ENCODE data around the gene FBXO8. TPM values are rescaled to one million over a fixed set of nuclear protein-coding genes. Genes with fewer than 3 reads are reported as not detected.

Gene FBXO8, protein sequence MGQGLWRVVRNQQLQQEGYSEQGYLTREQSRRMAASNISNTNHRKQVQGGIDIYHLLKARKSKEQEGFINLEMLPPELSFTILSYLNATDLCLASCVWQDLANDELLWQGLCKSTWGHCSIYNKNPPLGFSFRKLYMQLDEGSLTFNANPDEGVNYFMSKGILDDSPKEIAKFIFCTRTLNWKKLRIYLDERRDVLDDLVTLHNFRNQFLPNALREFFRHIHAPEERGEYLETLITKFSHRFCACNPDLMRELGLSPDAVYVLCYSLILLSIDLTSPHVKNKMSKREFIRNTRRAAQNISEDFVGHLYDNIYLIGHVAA
- total RNA-seq, result 10 to 100 TPM in 1 of 2 donors, 1 to 10 TPM in 1; 6.4 to 12.4 TPM

DNA sequence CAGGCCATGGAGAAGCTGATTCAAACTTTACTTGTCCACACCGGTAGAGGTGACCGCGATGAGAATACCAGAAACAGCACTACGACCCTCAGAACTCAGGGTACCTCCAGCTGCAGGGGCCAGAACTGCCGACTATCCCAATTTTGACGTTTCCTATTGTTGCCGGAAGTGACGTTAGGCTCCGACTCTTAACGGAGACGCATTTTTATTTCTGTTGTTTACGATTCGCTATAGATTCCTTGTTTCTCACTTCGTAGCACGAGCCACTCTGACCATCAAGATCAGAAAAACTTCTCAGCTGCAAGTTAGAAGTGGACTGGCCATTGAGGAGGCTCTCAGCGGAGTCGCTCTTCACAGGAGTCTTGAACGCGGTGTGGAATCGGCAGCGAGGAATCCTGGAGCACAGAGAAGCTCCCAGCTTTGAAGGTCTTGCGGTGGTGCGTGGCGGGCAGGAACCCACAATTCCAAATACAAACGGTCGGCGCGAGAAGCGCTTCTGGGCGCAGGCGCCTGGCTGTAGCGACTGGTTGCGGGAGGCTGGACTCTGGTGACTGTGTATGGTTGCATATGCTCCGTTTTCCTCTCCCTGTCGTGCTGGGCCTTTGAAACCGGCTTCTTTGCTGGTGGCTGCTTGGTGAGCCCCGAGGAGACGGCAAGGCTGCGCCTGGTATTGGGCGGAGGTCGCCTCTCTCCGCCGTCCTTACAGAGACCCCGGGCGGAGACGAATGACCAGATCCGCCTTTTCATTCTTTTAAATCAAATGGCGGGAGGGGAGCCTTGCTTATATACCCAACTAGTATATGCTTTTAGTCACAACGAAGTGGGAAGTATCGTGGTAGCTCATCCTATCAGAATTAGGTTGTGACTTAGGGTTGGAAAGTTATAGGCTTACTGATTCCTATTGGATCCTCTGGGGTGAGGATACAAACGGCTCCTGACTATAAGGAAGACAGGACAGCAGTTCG, at the start of gene FBXO8, which contains the start of gene CEP44:
FBXO8 (minus strand) TSS at position 161 of the 965 bp plus-strand sequence. CDS start 20,575 bp downstream, outside the sequence.
CEP44 (plus strand) TSS at position 405 of the 965 bp plus-strand sequence. CDS start 15,211 bp downstream, outside the sequence.
- ATAC-seq (peak; percentile 65 to 73), DNase-seq (ENCODE audit: low spot score in 2 of 2) (peak; percentile 56 to 70)
- peaks cover 11 to 30% of the 10 kb centered on the region in 2 donors for H3K36me3 Mint-ChIP-seq
- peak within 1 kb of the TSS; percentile 97 to 98 for H3K27ac Mint-ChIP-seq
- peaks cover 0 to 3% of the 10 kb centered on the region in 2 donors for H3K9me3 Mint-ChIP-seq

DNA sequence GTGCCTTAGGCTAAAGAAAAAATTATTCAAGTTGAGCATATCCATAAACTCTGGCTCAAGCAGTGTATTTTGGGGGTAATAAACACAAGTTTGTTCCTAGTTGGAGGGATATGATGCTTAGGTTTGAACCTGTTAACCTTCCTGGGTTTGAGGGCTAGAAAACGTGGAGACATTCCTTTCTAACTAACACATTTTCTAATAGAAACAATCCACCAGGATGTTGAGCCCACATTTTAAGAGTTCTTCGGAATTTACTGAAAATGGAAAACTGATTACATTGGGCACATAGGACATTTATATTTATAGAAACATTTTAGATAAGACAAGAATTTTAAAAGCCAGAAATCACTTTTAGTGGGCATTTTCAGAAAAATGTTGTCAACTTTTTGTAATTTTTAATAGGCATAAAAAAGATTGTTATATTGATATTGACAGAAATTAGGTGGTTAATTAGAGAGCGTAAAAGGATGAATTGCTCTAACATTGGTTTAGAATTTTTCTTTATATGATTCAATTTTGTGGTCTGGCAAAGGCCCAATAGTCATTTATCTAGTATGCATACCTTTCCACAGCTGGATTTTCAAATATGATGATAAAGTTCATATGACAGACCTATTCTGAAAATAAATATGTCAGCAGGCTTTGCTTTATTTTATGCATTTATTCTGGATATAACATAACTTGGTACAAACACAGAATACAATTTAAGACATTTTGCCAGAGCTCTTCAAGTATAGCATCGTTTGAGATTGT, 49.5 kb upstream of the FBXO8 start:
- Mint-ChIP-seq H3K27ac (no peak overlapping the region), H3K9me3 (no peaks in the 10 kb centered on the region)
- no peak for ATAC-seq

DNA sequence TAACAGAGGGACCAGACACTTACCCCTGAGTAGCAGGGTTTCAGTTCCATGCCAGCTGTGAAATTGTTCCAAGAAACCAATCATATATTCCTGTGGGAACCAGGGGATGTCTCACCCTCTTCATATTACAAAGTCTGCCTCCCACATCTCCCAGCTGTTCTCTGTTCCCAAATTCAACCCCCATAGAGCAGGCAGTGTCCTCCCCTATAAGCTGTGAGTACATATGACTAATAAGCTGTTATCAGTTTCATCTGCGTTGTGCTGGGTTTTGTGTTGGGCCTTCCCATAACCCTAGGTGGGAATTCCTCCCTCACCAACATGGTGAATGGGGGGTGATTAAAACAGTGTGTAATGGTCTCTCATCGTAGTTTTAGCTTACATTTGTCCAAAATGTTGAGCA, 41.3 kb upstream of the FBXO8 start:
- Mint-ChIP-seq H3K36me3 (no peaks in the 10 kb centered on the region), H3K9me3 (no peaks in the 10 kb centered on the region)
- ATAC-seq, result no peak

More for the DNA sequence above, 49.5 kb upstream of the FBXO8 start:
- no peaks in the 10 kb centered on the region for H3K36me3 Mint-ChIP-seq
- no peak for DNase-seq (ENCODE audit: low spot score in 2 of 2)

DNA sequence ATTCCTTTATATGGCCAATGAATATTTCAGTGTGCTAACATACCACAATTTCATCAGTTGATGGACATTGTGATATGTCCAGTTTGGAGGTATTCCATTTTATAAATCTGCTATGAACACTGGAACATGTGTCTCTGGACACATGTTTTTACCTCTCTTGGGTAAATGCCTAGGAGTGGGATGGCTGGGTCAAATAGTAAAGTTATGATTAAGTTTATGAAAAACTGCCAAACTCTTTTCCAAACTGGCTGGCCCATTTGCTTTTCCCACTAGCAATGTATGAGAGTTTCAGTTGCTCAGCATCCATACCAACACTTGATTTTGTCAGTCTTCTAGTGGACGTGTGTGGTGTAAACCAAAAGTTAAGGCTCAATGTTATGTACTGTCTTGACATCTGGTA, 40.8 kb upstream of the FBXO8 start:
- H3K27ac Mint-ChIP-seq, result no peak overlapping the region
- ATAC-seq, result no peak

More for the DNA sequence above, 41.3 kb upstream of the FBXO8 start:
- no peak overlapping the region for H3K27ac Mint-ChIP-seq
- no peak for DNase-seq (ENCODE audit: low spot score in 2 of 2)

DNA sequence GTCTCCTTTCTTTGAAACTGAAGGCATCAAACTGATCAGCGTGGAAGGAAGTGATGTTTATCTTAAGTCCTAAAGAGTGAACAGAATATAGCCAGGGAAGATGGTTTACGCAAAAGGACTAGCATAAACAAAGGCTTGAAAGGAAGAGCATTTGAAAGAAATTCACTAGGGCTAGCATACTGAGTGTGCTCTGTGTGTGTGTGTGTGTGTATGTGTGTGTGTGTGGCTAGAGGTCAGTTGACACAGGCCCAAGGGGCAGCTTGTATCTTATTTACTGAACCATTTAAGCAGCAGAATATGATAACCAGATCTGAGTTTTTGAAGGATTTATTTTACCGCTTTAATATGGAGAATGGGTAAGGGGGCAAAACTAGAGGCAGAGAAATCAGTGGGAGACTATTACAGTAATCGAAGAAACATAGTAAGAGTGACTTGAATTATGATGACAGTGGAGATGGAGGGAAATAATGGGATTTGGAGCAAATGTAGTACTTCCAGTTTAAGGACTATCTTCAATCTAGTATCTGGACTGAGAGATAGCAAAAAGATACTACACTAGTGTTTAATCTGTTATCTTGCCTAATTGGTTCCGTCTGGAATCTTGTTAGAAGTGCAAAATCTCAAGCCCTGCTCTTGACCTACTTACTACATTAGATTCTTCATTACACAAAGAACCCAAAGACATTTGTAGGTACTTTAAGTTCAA, 37.2 kb upstream of the FBXO8 start:
- Mint-ChIP-seq H3K27ac (no peak overlapping the region), H3K9me3 (no peaks in the 10 kb centered on the region), H3K36me3 (no peaks in the 10 kb centered on the region)
- no peak for ATAC-seq
- no peak for DNase-seq (ENCODE audit: low spot score in 2 of 2)

More for the DNA sequence above, 40.8 kb upstream of the FBXO8 start:
- no peak for DNase-seq (ENCODE audit: low spot score in 2 of 2)
- Mint-ChIP-seq H3K9me3 (no peaks in the 10 kb centered on the region), H3K36me3 (no peaks in the 10 kb centered on the region)

DNA sequence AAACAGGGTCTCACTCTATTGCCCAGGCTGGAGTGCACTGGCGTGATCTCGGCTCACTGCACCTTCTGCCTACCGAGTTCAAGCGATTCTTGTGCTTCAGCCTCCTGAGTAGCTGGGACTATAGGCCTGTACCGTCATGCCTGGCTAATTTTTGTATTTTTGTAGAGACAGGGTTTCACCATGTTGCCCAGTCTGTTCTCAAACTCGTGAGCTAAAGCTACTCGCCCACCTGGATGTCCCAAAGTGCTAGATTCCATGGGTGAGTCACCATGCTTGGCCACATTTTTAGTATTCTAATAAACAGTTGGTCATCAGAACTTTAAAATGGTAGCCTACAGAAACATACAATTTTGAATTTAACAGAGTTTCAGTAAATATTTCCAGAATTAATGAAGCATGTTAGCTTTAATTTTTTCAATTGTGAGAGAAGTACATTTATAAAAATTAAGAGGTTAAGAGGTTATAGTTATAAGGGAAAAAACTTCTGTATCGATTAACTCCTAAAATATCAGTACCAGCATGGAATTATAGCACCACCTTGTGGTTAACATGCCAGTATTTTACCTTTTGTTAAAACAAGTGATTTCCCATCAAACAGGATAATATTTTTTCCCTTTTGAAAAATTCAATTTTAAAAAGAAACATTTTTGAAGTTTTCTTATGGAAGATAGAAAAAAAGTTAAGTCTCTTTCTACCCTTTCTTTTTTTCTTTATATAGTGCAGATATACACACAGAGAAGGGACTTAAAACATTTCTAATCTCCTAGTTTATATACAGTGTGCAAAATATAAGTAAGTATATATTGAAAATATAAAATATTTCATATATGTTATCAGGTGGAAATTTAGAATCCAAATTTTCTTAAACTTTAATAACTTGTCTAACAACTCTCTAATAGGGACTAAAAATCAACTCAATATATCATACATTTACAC, 35.6 kb upstream of the FBXO8 start:
- ATAC-seq (no peak), DNase-seq (ENCODE audit: low spot score in 2 of 2) (no peak)
- no peaks in the 10 kb centered on the region for H3K36me3 Mint-ChIP-seq
- no peaks in the 10 kb centered on the region for H3K9me3 Mint-ChIP-seq
- no peak overlapping the region for H3K27ac Mint-ChIP-seq

DNA sequence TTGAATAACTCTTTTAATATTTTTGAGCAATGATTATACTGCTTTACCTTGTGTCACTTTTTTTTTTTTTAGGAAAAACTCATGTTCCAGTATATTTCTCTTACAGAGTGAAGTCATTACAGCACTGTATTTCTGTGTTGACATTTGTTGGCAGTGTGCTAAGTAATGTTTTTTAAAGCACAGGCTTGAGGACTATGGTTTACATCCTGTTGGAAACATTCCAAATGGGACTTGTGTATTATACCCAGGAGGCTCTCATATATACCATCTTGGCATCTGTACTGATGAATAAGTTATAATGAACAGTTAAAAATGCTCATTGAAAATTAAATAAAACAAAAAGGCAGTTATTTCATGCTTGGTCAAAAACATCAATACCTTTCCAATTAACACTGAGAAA, 34.1 kb upstream of the FBXO8 start:
- no peaks in the 10 kb centered on the region for H3K9me3 Mint-ChIP-seq
- DNase-seq (ENCODE audit: low spot score in 2 of 2), result no peak
- no peak overlapping the region for H3K27ac Mint-ChIP-seq
- H3K36me3 Mint-ChIP-seq, result no peaks in the 10 kb centered on the region
- no peak for ATAC-seq

DNA sequence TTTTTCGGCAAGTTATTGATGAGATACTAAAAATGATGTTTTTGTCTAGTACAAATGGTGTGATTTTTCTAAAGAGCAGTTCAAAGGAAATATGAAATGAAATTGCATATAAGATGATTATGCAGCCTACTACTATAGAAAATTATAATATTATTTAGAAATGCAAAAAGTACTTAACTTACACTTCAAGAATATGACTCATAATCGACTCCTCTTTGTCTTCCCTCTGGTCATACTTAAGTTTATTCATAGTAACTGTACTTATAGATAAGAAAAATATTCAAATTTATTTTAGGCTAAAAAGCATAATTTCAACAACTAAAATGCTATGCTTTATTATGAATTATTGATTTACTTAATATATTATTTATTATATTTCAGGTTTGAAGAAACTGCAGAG, 33.5 kb upstream of the FBXO8 start:
- Mint-ChIP-seq H3K9me3 (no peaks in the 10 kb centered on the region), H3K36me3 (no peaks in the 10 kb centered on the region), H3K27ac (no peak overlapping the region)
- no peak for DNase-seq (ENCODE audit: low spot score in 2 of 2)
- ATAC-seq, result no peak

DNA sequence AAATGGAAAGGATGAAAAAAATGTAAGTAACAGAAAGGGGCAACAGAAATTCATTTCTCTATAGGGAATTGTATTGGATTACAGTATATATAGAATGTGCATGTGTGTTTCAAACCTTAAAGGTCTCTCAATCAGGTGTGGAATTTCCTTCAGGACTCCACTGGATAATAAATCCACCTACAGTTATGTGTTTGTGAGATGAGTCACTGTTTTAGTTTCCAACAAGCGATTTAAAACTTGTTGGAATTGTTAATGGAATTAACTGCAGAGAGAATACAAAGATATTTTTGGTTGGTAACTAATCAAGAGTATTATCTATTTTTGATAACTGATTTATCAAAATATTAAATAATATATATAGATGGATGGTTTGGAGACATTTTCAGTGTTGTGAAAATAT, 33.1 kb upstream of the FBXO8 start:
- Mint-ChIP-seq H3K9me3 (no peaks in the 10 kb centered on the region), H3K36me3 (no peaks in the 10 kb centered on the region), H3K27ac (no peak overlapping the region)
- ATAC-seq (no peak), DNase-seq (ENCODE audit: low spot score in 2 of 2) (no peak)

DNA sequence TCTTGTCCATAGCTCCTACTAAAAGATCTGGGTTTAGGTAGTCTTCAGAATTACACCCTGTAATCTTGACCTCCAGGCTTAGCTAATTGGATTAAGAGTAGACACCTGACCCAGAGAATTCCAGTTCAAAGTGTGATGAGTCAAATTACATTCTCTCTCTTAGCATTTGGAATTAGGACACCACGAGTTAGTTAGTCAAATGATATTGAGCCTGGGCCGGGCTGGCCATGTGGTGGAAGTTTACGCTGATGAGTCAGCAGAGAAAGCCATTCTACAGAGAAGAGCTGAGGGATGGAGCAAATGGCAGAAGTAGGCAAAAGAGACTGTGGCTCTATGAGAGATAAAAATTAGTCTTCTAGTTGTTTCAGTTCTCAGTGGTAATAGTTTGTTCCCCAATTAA, 31.3 kb upstream of the FBXO8 start:
- ATAC-seq (no peak), DNase-seq (ENCODE audit: low spot score in 2 of 2) (no peak)
- Mint-ChIP-seq H3K9me3 (no peaks in the 10 kb centered on the region), H3K36me3 (no peaks in the 10 kb centered on the region), H3K27ac (peak overlapping the region in 1 of 2 donors; percentile 50)

DNA sequence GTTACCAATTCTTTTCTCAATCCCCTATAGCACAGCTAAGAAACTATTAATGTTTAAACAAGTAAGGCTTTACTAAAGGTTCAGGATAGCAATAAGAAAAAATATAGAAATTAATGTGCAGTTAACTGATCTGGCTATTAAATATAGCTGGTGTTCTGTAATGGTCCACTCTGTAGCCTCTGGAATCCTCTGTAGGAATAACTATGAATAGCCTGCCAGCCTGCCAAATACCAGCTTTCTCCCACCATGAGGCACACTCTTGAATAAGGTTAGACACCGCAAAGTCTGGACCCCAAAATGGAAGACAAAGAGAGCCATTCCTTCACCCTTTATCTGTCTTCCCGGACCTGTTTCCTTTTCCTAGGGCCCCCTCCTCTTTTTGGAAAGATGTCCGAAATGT, 30.8 kb upstream of the FBXO8 start:
- Mint-ChIP-seq H3K9me3 (no peaks in the 10 kb centered on the region), H3K27ac (no peak overlapping the region), H3K36me3 (no peaks in the 10 kb centered on the region)
- DNase-seq (ENCODE audit: low spot score in 2 of 2) (no peak), ATAC-seq (no peak)

DNA sequence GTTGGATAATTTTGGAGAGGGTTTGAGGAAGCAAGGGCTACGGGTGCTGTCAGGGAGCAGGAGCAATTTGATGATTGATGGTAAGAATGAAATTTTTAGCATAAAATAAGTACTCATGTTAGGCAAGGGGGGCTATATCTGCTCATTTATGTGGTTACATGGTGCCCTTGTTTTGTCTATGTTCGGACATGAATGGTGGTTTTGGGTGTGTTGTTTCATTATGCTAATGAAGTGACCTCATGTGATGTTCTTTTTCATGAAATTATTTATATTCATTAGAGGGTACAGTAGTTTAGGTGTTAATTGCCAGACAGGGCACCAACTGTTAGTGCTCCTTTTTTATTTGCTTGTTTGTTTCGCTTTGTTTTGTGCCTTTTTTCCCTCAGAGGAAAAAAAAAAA, 29.5 kb upstream of the FBXO8 start:
- DNase-seq (ENCODE audit: low spot score in 2 of 2) (no peak), ATAC-seq (no peak)
- peak overlapping the region in 1 of 2 donors; percentile 2 for H3K27ac Mint-ChIP-seq
- H3K9me3 Mint-ChIP-seq, result no peaks in the 10 kb centered on the region
- no peaks in the 10 kb centered on the region for H3K36me3 Mint-ChIP-seq

DNA sequence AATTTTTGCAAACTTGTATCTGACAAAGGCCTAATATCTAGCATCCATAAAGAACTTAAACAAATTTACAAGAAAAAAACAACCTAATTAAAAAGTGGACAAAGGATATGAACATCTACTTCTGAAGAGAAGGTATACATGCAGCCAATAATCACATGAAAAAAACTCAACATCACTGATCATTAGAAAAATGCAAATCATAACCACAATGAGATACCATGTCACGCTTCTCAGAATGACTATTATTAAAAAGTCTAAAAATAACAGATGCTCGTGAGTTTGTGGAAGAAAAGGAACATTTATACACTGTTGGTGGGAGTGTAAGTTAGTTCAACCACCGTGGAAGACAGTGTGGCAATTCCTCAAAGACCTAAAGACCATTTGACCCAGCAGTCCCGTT, 24.2 kb upstream of the FBXO8 start:
- no peak for ATAC-seq
- DNase-seq (ENCODE audit: low spot score in 2 of 2), result no peak
- peaks cover 0 to 7% of the 10 kb centered on the region in 2 donors for H3K36me3 Mint-ChIP-seq
- no peaks in the 10 kb centered on the region for H3K9me3 Mint-ChIP-seq
- no peak overlapping the region for H3K27ac Mint-ChIP-seq

DNA sequence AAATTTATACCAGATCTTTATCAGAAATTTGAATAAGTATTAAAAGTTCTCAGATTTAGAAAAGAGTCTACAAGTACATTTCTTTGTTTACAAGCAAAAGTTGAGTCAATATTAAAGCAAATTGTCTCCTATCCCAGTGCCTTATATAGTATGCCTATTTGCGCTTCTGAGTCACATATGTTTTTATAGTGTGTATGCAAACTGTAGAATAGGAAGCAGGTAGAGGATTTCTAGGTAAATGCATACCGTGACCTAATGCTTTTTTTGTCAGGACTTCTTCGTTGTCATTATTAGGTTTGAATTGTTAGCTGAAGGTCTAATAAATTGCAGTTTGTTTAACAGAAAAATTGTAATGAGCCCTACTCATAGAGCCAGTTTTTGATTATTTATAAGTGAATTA, 22.5 kb upstream of the FBXO8 start:
- ATAC-seq, result no peak
- Mint-ChIP-seq H3K27ac (no peak overlapping the region), H3K9me3 (no peaks in the 10 kb centered on the region), H3K36me3 (peaks cover 0 to 7% of the 10 kb centered on the region in 2 donors)
- DNase-seq (ENCODE audit: low spot score in 2 of 2), result no peak

DNA sequence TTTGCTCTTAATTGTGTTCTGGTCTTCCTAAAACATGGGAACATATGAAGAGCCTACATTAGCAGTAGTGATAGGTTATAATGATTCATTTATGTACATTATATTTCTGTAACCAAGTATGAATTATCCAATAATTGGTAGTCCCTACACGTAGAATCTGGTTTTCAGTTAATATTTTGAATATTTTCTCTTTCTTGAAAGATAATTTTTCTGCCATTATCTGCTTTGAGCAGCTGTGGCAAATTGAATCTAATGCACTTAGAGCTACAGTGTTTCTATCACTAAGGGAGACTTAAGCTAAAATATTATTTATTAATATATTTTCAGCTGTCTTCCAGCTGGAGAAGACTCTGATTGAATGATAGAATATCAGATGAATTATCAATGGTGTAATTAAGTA, 21.2 kb upstream of the FBXO8 start:
- H3K9me3 Mint-ChIP-seq, result no peaks in the 10 kb centered on the region
- no peak for DNase-seq (ENCODE audit: low spot score in 2 of 2)
- H3K36me3 Mint-ChIP-seq, result peaks cover 0 to 11% of the 10 kb centered on the region in 2 donors
- H3K27ac Mint-ChIP-seq, result no peak overlapping the region
- no peak for ATAC-seq

Measured in activated naive CD4-positive, alpha-beta T cell treated with anti-CD3 and anti-CD28 coated beads, Interleukin-2, amount 50 U/mL, for 72 hours (primary cell).